Smooth muscle cell (in vitro differentiated cells): ENCODE measurements around the gene RHBG. TPM values are rescaled to one million over a fixed set of nuclear protein-coding genes. Genes with fewer than 3 reads are reported as not detected.
A peak's percentile ranks its signal among the peaks of the same experiment; 100 is the strongest.

Source experiments
- DNase-seq: peaks from one replicate; lab custom pipeline; 2025; ENCODE audit not compliant: unreplicated experiment; lab: John Stamatoyannopoulos, UW
- H2AFZ ChIP-seq: fragments of 200-600 bp; sonication (generic); 2 replicates; pipeline ENCODE4 v1.6.0; 2016; ENCODE audit warnings: antibody characterized with exemption, low read depth, mild to moderate bottlenecking
- H3F3A ChIP-seq: fragments of 200-600 bp; sonication (generic); 2 replicates; pipeline ENCODE4 v1.6.0; 2017; ENCODE audit warnings: antibody characterized with exemption, low read depth
- H3K27ac ChIP-seq: fragments of 200-600 bp; sonication (generic); 2 replicates; pipeline ENCODE4 v1.5.1; 2016; ENCODE audit warnings: low read depth, mild to moderate bottlenecking
- H3K27me3 ChIP-seq: fragments of 200-600 bp; sonication (generic); 2 replicates; pipeline ENCODE4 v1.6.1; 2016; ENCODE audit warnings: low read depth, mild to moderate bottlenecking
- H3K36me3 ChIP-seq: fragments of 200-600 bp; sonication (generic); 2 replicates; pipeline ENCODE4 v1.5.1; 2016; ENCODE audit warnings: low read depth
- H3K4me1 ChIP-seq: fragments of 200-600 bp; sonication (generic); 2 replicates; pipeline ENCODE4 v1.5.1; 2016; ENCODE audit warnings: low read depth
- H3K4me2 ChIP-seq: fragments of 200-600 bp; sonication (generic); 2 replicates; pipeline ENCODE4 v1.6.0; 2016; ENCODE audit warnings: mild to moderate bottlenecking
- H3K4me3 ChIP-seq: fragments of 200-600 bp; sonication (generic); 2 replicates; pipeline ENCODE4 v1.5.1; 2016; ENCODE audit warnings: mild to moderate bottlenecking
- H3K79me2 ChIP-seq: fragments of 200-600 bp; sonication (generic); 2 replicates; pipeline ENCODE4 v1.6.0; 2016; ENCODE audit warnings: low read depth, mild to moderate bottlenecking
- H3K9ac ChIP-seq: fragments of 200-600 bp; sonication (generic); 2 replicates; pipeline ENCODE4 v1.6.0; 2016; ENCODE audit warnings: low read depth
- H3K9me3 ChIP-seq: fragments of 200-600 bp; sonication (generic); replicated peaks from 2 replicates; pipeline ENCODE4 v1.5.1; 2016; ENCODE audit warnings: low read depth
- H4K20me1 ChIP-seq: fragments of 200-600 bp; sonication (generic); 2 replicates; pipeline ENCODE4 v1.6.0; 2016; ENCODE audit warnings: low read depth
- WGBS: methylation state at CpG from one replicate; pipeline ENCODE4 v1.1.7; 2016; ENCODE audit warnings: low lambda C conversion rate; 5-methylcytosine and 5-hydroxymethylcytosine counted together
- polyA plus RNA-seq: library from polyadenylated mRNA; unstranded; fragments of >200 nt; fragmentation: Nextera tagmentation; extraction: Ambion mirVana; gene quantifications from 2 replicates; pipeline ENCODE4 v1.2.1, GENCODE V29; 2016
- total RNA-seq: library from RNA; depleted of rRNA; stranded (reverse); fragments of >200 nt; gene quantifications from 2 replicates; pipeline ENCODE4 v1.2.3, GENCODE V29; 2014
- TF ChIP-seq, protein P1 (sequence below): fragments of 200-600 bp; sonication (generic); IDR thresholded peaks from 2 replicates; pipeline ENCODE4 v1.5.1; 2017; ENCODE audit warnings: borderline replicate concordance, mild to moderate bottlenecking, antibody characterized with exemption; ENCODE audit not compliant: insufficient read depth, poor library complexity, severe bottlenecking

Gene RHBG
- total and polyA plus RNA-seq, 2 experiments from 2014 or later = not detected

DNA sequence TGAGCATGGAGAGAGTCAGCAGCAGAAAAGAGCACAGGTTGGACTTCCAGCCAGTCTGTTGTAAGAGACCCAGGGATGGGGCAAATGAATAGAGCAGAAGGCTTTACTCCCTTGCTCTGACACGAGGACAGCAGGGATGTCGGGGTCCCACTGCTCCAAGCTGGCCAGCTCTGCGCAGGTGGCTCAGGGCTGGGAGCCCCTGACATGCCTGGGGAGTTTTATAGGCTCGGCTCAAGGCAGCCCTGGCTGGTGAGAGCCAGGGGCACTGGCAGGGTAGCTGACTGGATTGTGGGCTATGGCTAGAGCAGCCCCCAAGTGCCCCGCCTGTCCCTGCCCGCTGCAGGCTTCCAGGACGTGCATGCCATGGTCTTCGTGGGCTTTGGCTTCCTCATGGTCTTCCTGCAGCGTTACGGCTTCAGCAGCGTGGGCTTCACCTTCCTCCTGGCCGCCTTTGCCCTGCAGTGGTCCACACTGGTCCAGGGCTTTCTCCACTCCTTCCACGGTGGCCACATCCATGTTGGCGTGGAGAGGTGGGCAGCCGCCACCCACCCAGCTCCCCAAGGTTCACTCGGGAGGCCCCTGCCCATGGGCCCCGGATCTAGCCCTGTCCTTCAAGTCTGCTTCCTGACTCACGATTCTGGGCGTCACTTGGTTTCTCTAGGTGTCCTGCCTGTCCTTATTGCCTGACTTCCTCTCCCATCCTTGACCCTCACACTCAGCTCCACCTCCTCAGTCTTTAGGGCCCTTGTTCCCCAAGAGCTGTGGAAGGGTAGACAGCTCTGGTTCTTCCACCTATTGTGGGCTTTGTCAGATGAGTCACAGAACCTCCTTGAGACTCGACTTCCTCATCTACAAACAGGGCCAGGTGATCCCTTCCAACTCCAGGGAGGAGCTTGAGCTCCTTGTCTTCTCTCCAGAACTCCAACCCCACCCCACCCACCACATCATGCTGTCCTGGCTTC lies 8.2 kb downstream of the RHBG start:
- 90% methylated on average over 20 of the region's 20 CpGs for WGBS
- Histone ChIP-seq H3K4me1 (no peaks in the 10 kb centered on the region), H3K9me3 (no peaks in the 10 kb centered on the region), H3F3A (no peaks in the 10 kb centered on the region), H3K79me2 (no peaks in the 10 kb centered on the region), H3K9ac (no peak overlapping the region), H3K4me3 (no peak overlapping the region), H3K27me3 (no peaks in the 10 kb centered on the region), H3K4me2 (no peak overlapping the region), H3K27ac (no peak overlapping the region), H2AFZ (no peak overlapping the region), H4K20me1 (no peaks in the 10 kb centered on the region), H3K36me3 (no peaks in the 10 kb centered on the region)
- TF ChIP-seq, protein P1, sequence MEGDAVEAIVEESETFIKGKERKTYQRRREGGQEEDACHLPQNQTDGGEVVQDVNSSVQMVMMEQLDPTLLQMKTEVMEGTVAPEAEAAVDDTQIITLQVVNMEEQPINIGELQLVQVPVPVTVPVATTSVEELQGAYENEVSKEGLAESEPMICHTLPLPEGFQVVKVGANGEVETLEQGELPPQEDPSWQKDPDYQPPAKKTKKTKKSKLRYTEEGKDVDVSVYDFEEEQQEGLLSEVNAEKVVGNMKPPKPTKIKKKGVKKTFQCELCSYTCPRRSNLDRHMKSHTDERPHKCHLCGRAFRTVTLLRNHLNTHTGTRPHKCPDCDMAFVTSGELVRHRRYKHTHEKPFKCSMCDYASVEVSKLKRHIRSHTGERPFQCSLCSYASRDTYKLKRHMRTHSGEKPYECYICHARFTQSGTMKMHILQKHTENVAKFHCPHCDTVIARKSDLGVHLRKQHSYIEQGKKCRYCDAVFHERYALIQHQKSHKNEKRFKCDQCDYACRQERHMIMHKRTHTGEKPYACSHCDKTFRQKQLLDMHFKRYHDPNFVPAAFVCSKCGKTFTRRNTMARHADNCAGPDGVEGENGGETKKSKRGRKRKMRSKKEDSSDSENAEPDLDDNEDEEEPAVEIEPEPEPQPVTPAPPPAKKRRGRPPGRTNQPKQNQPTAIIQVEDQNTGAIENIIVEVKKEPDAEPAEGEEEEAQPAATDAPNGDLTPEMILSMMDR = no peak
- no peak for DNase-seq

DNA sequence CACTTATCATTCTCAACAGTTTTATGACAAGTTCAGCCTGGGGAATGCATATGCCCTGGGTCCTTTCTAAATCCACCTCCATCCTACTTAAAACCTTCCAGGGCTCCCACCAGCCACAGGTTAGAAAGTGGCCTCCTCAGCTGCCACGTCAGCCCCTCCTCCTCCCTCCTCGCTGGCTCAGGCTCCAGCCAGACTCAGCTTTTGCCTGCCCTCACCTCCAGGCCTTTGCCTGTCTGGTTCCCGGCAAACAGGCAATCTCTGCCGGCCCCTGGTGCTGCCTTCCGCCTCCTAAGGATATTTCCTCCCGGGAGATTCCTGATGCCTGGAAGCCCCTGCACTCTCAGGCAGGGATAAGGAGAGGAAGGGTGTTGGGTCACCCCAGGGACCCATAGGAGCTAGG lies 9.5 kb downstream of the RHBG start:
- Histone ChIP-seq H3K4me2 (no peak overlapping the region), H3K79me2 (no peaks in the 10 kb centered on the region), H3K9me3 (no peaks in the 10 kb centered on the region), H3K27ac (no peak overlapping the region), H3K9ac (no peak overlapping the region), H3K27me3 (no peaks in the 10 kb centered on the region), H3K36me3 (no peaks in the 10 kb centered on the region), H2AFZ (no peak overlapping the region), H3K4me1 (no peaks in the 10 kb centered on the region), H3F3A (no peaks in the 10 kb centered on the region), H4K20me1 (no peaks in the 10 kb centered on the region), H3K4me3 (no peak overlapping the region)
- TF ChIP-seq, protein P1 = no peak
- no peak for DNase-seq
- 54% methylated on average over 6 of the region's 6 CpGs for WGBS

DNA sequence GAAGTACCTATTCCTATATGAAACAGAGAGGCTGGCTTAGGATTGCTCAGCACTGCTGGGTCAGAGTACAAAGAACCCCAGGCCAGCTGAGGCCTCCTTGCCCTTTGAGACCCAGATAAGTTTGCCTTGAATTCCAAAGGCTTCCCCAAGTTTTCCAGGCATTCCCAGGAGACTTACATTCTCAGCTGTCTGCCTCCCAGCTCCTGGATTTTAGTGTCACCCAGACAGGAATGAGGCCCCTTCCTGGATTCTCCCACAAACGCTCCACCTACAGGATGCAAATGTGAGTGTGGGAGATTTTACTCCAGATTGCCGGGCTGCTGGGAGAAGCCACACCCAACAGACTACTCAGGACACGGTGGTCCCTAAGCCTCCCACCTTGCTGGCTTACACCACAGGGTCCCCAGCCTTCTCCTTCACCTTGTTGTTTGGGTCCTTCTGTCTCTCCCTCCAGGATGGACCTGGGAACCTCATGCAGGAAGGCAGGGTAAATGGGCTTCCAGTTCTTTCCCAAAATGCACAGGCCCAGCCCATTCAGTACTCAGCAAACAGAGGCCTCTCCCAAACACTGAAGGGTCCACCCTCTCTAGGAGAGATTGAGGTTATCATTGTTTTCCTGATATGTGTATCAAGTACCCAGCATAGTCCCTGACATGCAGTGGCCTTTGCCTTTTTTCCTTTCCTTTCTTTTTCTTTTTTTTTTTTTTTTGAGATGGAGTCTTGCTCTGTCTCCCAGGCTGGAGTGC lies 10.6 kb downstream of the RHBG start:
- no peak overlapping the region for H3K4me3 ChIP-seq
- H3K27me3 ChIP-seq = no peaks in the 10 kb centered on the region
- 9% methylated on average over 3 of the region's 3 CpGs for whole genome bisulfite sequencing
- no peaks in the 10 kb centered on the region for H3K36me3 ChIP-seq
- no peaks in the 10 kb centered on the region for H4K20me1 ChIP-seq
- no peaks in the 10 kb centered on the region for H3K9me3 ChIP-seq
- no peaks in the 10 kb centered on the region for H3F3A ChIP-seq
- no peaks in the 10 kb centered on the region for H3K79me2 ChIP-seq
- H3K4me2 ChIP-seq = peak overlapping the region; percentile 48
- TF ChIP-seq, protein P1 = no peak
- no peak for DNase-seq
- H2AFZ ChIP-seq = no peak overlapping the region
- H3K27ac ChIP-seq = no peak overlapping the region
- H3K9ac ChIP-seq = no peak overlapping the region
- H3K4me1 ChIP-seq = no peaks in the 10 kb centered on the region
